A673 (cell line): Measurements from ENCODE around the gene ANO1. TPM values are rescaled to one million over a fixed set of nuclear protein-coding genes. Genes with fewer than 3 reads are reported as not detected.

Source experiments
- BruUV-seq: library from RNA; stranded (reverse); fragments of 400-500 nt; replicated peaks from 2 replicates; lab custom pipeline; 2021; lab: Mats Ljungman, UMichigan
- CTCF ChIA-PET: fragments of 300-600 bp; sonication (Branson Sonifier 250); formaldehyde crosslinking; loops from one replicate; lab custom pipeline; 2022; ENCODE audit warnings: antibody characterized with exemption; lab: Charles Lee
- POLR2A ChIA-PET: fragments of 300-600 bp; sonication (Branson Sonifier 250); formaldehyde crosslinking; loops from one replicate; lab custom pipeline; 2022; ENCODE audit warnings: antibody characterized with exemption; ENCODE audit not compliant: low non-redundant PET; lab: Charles Lee
- DNase-seq: peaks from one replicate; pipeline ENCODE4 v3.0.0-alpha.2; 2015; ENCODE audit warnings: low spot score
- H3K27ac ChIP-seq: fragments of 200-600 bp; sonication (generic); 2 replicates; pipeline ENCODE4 v1.5.1; 2016; ENCODE audit warnings: mixed run types, low read depth, mild to moderate bottlenecking, mixed read lengths, antibody characterized with exemption, low read length; ENCODE audit not compliant: poor library complexity, severe bottlenecking
- H3K27me3 ChIP-seq: fragments of 200-600 bp; sonication (generic); replicated peaks from 2 replicates; pipeline ENCODE4 v1.6.1; 2017; ENCODE audit warnings: mixed run types, low read depth, mild to moderate bottlenecking, mixed read lengths, antibody characterized with exemption, low read length; ENCODE audit not compliant: insufficient read depth, poor library complexity
- H3K36me3 ChIP-seq: fragments of 200-600 bp; sonication (generic); 2 replicates; pipeline ENCODE4 v1.6.1; 2016; ENCODE audit warnings: mixed run types, mild to moderate bottlenecking, mixed read lengths, antibody characterized with exemption, low read length; ENCODE audit not compliant: insufficient read depth, poor library complexity, severe bottlenecking
- H3K4me1 ChIP-seq: fragments of 200-600 bp; sonication (generic); 2 replicates; pipeline ENCODE4 v1.6.1; 2017; ENCODE audit warnings: mixed run types, mild to moderate bottlenecking, mixed read lengths, antibody characterized with exemption, low read length; ENCODE audit not compliant: insufficient read depth, poor library complexity, severe bottlenecking
- H3K4me3 ChIP-seq: fragments of 200-600 bp; sonication (generic); 2 replicates; pipeline ENCODE4 v1.5.1; 2016; ENCODE audit warnings: low read depth, mixed run types, mild to moderate bottlenecking, mixed read lengths, low read length; ENCODE audit not compliant: poor library complexity, severe bottlenecking
- H3K9me3 ChIP-seq: fragments of 200-600 bp; sonication (generic); 2 replicates; pipeline ENCODE4 v1.6.1; 2016; ENCODE audit warnings: mixed run types, low read depth, mild to moderate bottlenecking, mixed read lengths, antibody characterized with exemption, low read length; ENCODE audit not compliant: poor library complexity, severe bottlenecking
- CTCF ChIP-seq: fragments of 300-800, 200-600 bp; sonication (generic); conservative IDR thresholded peaks from 2 replicates; pipeline ENCODE4 v1.5.1; 2017; ENCODE audit warnings: low read depth, mild to moderate bottlenecking, antibody characterized with exemption, low read length, moderate library complexity, mixed read lengths
- EZH2 ChIP-seq: fragments of 200-600 bp; sonication (generic); IDR thresholded peaks from 2 replicates; pipeline ENCODE4 v1.6.1; 2017; ENCODE audit warnings: borderline replicate concordance, low read depth, mild to moderate bottlenecking, mixed read lengths, antibody characterized with exemption, low read length; ENCODE audit not compliant: poor library complexity, severe bottlenecking
- intact Hi-C: fragments of 100-400 bp; cut with micrococcal nuclease; formaldehyde crosslinking; loops from one replicate; pipeline ENCODE4 v1.10.0; 2022; ENCODE audit not compliant: unreplicated experiment
- total RNA-seq: library from RNA; stranded (reverse); gene quantifications from 2 replicates; pipeline ENCODE4 v1.2.3, GENCODE V29; 2021

Gene ANO1
- total RNA-seq, 1 experiment from 2014 or later, result 0.90 TPM

- Histone ChIP-seq H3K36me3 (no peaks in the 10 kb centered on the region), H3K9me3 (no peaks in the 10 kb centered on the region), H3K4me1 (peaks cover 25% of the 10 kb centered on the region), H3K27me3 (no peaks in the 10 kb centered on the region), H3K27ac (no peak overlapping the region), H3K4me3 (no peak overlapping the region)
- intact Hi-C loops, result no loop called here
- DNase-seq, result no peak
- ChIA-PET CTCF (no interaction called here), POLR2A (no interaction called here)
- BruUV-seq, result no TSS peak
- TF ChIP-seq CTCF (no peak), EZH2 (no peak)
These were observed 29.1 kb downstream of the ANO1 start for GRCh38 chr11:70107191-70107590.

- DNase-seq, result no peak
- Histone ChIP-seq H3K27ac (no peak overlapping the region), H3K36me3 (no peaks in the 10 kb centered on the region), H3K4me3 (no peak overlapping the region), H3K4me1 (peaks cover 27% of the 10 kb centered on the region), H3K27me3 (no peaks in the 10 kb centered on the region), H3K9me3 (no peaks in the 10 kb centered on the region)
- ChIA-PET CTCF (no interaction called here), POLR2A (no interaction called here)
- BruUV-seq, result no TSS peak
- TF ChIP-seq EZH2 (no peak), CTCF (no peak)
- intact Hi-C loops, result no loop called here
These were observed 29.6 kb downstream of the ANO1 start for GRCh38 chr11:70107756-70108155.

- H3K4me3 ChIP-seq, result no peak overlapping the region
- no TSS peak for BruUV-seq
- no peaks in the 10 kb centered on the region for H3K36me3 ChIP-seq
- H3K9me3 ChIP-seq, result no peaks in the 10 kb centered on the region
- TF ChIP-seq EZH2, result no peak
- no peak for TF ChIP-seq CTCF
- intact Hi-C loops, result no loop called here
- DNase-seq, result no peak
- H3K27me3 ChIP-seq, result no peaks in the 10 kb centered on the region
- H3K4me1 ChIP-seq, result peaks cover 27% of the 10 kb centered on the region
- ChIA-PET CTCF (no interaction called here), POLR2A (no interaction called here)
- no peak overlapping the region for H3K27ac ChIP-seq
These were observed 30.1 kb downstream of the ANO1 start for GRCh38 chr11:70108250-70108649.
